Activated effector memory CD4-positive, alpha-beta T cell treated with Interleukin-2 at 50 U/mL for 16 hours (primary cell): Measurements from ENCODE around the gene ZMIZ1.
"Not testable (repeated sequence)": the region's sequence is repeated elsewhere in the genome, so short reads cannot be mapped to it uniquely, and the experiment has no call there.

Experiments
- DNase-seq: peaks from one replicate; pipeline ENCODE4 v3.0.0-alpha.2; 2020

ZMIZ1 gene

GRCh38 chr10:79274279-79275104, 205.7 kb downstream of the ZMIZ1 start:
- no peak for DNase-seq

GRCh38 chr10:79275105-79275430, 206.3 kb downstream of the ZMIZ1 start:
- DNase-seq = no peak

GRCh38 chr10:79275431-79275851, 206.7 kb downstream of the ZMIZ1 start:
- DNase-seq = no peak

- no peak for DNase-seq
Observed at GRCh38 chr10:79277579-79278269, 209.0 kb downstream of the ZMIZ1 start.

GRCh38 chr10:79279047-79279446, 210.3 kb downstream of the ZMIZ1 start:
- not testable (repeated sequence) for DNase-seq

GRCh38 chr10:79280956-79281355, 212.2 kb downstream of the ZMIZ1 start:
- no peak for DNase-seq

- no peak for DNase-seq
Observed at GRCh38 chr10:79282388-79282787, 213.6 kb downstream of the ZMIZ1 start.

GRCh38 chr10:79283616-79284015, 214.8 kb downstream of the ZMIZ1 start:
- no peak for DNase-seq

GRCh38 chr10:79284158-79284871, 215.5 kb downstream of the ZMIZ1 start:
- DNase-seq = no peak

GRCh38 chr10:79285315-79286197, 216.8 kb downstream of the ZMIZ1 start:
- no peak for DNase-seq

GRCh38 chr10:79286318-79286951, 217.7 kb downstream of the ZMIZ1 start:
- DNase-seq = peak; percentile 83

- no peak for DNase-seq
Observed at GRCh38 chr10:79287973-79288723, 219.4 kb downstream of the ZMIZ1 start.

- DNase-seq = no peak
Observed at GRCh38 chr10:79289801-79290200, 221.0 kb downstream of the ZMIZ1 start.

GRCh38 chr10:79292026-79292766, 223.4 kb downstream of the ZMIZ1 start:
- DNase-seq = no peak

- DNase-seq = no peak
Observed at GRCh38 chr10:79292891-79293746, 224.4 kb downstream of the ZMIZ1 start.

- DNase-seq = no peak
Observed at GRCh38 chr10:79293841-79294581, 225.2 kb downstream of the ZMIZ1 start.

- no peak for DNase-seq
Observed at GRCh38 chr10:79295563-79295962, 226.8 kb downstream of the ZMIZ1 start.

GRCh38 chr10:79296431-79296830, 227.7 kb downstream of the ZMIZ1 start:
- DNase-seq = no peak
